Neuronal stem cell (in vitro differentiated cells): Measurements from ENCODE around the gene RPS2.

ENCODE experiments used
- DNase-seq: peaks from one replicate; pipeline ENCODE4 v3.0.0-alpha.2; 2013; ENCODE audit warnings: low spot score
- H2AFZ ChIP-seq: one replicate; pipeline ENCODE4 v1.6.1; 2013; ENCODE audit warnings: mild to moderate bottlenecking, low read length, inconsistent platforms
- H2AK5ac ChIP-seq: 2 replicates; pipeline ENCODE4 v1.6.1; 2013; ENCODE audit warnings: low read depth, mild to moderate bottlenecking, inconsistent platforms, low read length, moderate library complexity, mixed read lengths
- H2BK120ac ChIP-seq: 2 replicates; pipeline ENCODE4 v1.6.1; 2013; ENCODE audit warnings: low read depth, mild to moderate bottlenecking, inconsistent platforms, low read length, moderate library complexity, mixed read lengths
- H2BK12ac ChIP-seq: one replicate; pipeline ENCODE4 v1.6.1; 2013; ENCODE audit warnings: low read length, inconsistent platforms
- H2BK15ac ChIP-seq: 2 replicates; pipeline ENCODE4 v1.6.1; 2013; ENCODE audit warnings: mild to moderate bottlenecking, low read length, inconsistent platforms, mixed read lengths
- H2BK5ac ChIP-seq: one replicate; pipeline ENCODE4 v1.6.1; 2013; ENCODE audit warnings: inconsistent platforms, mild to moderate bottlenecking, low read length, moderate library complexity
- H3K14ac ChIP-seq: one replicate; pipeline ENCODE4 v1.6.1; 2013; ENCODE audit warnings: low read length, inconsistent platforms
- H3K18ac ChIP-seq: 2 replicates; pipeline ENCODE4 v1.6.1; 2013; ENCODE audit warnings: low read length, inconsistent platforms
- H3K23ac ChIP-seq: 2 replicates; pipeline ENCODE4 v1.6.1; 2013; ENCODE audit warnings: low read depth, mild to moderate bottlenecking, mixed read lengths, low read length, inconsistent platforms; ENCODE audit not compliant: poor library complexity
- H3K27ac ChIP-seq: replicated peaks from 3 replicates; pipeline ENCODE4 v1.5.1; 2013; ENCODE audit warnings: low read length, inconsistent platforms
- H3K27me3 ChIP-seq, 3 experiments: 2 replicates each; pipeline ENCODE4 v1.6.1; 2013; ENCODE audit warnings: low read length in 3 of 3, mild to moderate bottlenecking in 2 of 3, inconsistent platforms in 1 of 3, low read depth in 1 of 3, mixed read lengths in 1 of 3, moderate library complexity in 1 of 3; ENCODE audit not compliant: control insufficient read depth in 3 of 3, insufficient read depth in 3 of 3
- H3K36me3 ChIP-seq, 2 donors: replicated peaks in 1 of 2; 2 replicates each; pipeline ENCODE4 v1.6.1; 2013; ENCODE audit warnings: low read length in 2 of 2; ENCODE audit not compliant: control insufficient read depth in 2 of 2, insufficient read depth in 2 of 2
- H3K4ac ChIP-seq: 2 replicates; pipeline ENCODE4 v1.6.1; 2013; ENCODE audit warnings: inconsistent platforms, mild to moderate bottlenecking, low read length, moderate library complexity
- H3K4me1 ChIP-seq, 2 donors: 1 replicate in 1 of 2; 2 replicates in 1 of 2; pipeline ENCODE4 v1.6.1; 2013; ENCODE audit warnings: low read length in 2 of 2, low read depth in 1 of 2; ENCODE audit not compliant: control insufficient read depth in 2 of 2, insufficient read depth in 1 of 2
- H3K4me2 ChIP-seq: one replicate; pipeline ENCODE4 v1.6.1; 2013; ENCODE audit warnings: mild to moderate bottlenecking, low read length, inconsistent platforms; ENCODE audit not compliant: insufficient read depth, poor library complexity, severe bottlenecking
- H3K4me3 ChIP-seq, 2 donors: 2 replicates each; pipeline ENCODE4 v1.5.1; 2013; ENCODE audit warnings: low read length in 2 of 2, mild to moderate bottlenecking in 2 of 2, inconsistent platforms in 1 of 2, moderate library complexity in 1 of 2
- H3K79me1 ChIP-seq: one replicate; pipeline ENCODE4 v1.6.1; 2013; ENCODE audit warnings: low read depth, mild to moderate bottlenecking, inconsistent platforms, low read length, moderate library complexity
- H3K9ac ChIP-seq: one replicate; pipeline ENCODE4 v1.6.1; 2013; ENCODE audit warnings: mild to moderate bottlenecking, low read depth, low read length, inconsistent platforms; ENCODE audit not compliant: poor library complexity
- H3K9me3 ChIP-seq, 2 donors: replicated peaks in 1 of 2; 2 replicates each; pipeline versions ENCODE3 to v1.6.1; 2013; ENCODE audit warnings: low read length in 2 of 2, mild to moderate bottlenecking in 2 of 2, inconsistent platforms in 1 of 2, low read depth in 1 of 2, mixed read lengths in 1 of 2, moderate library complexity in 1 of 2; ENCODE audit not compliant: control insufficient read depth in 2 of 2, insufficient read depth in 1 of 2
- H4K8ac ChIP-seq: one replicate; pipeline ENCODE4 v1.6.1; 2013; ENCODE audit warnings: low read depth, mild to moderate bottlenecking, inconsistent platforms, low read length, moderate library complexity
- H4K91ac ChIP-seq: one replicate; pipeline ENCODE4 v1.6.1; 2013; ENCODE audit warnings: low read length, low read depth, mild to moderate bottlenecking, inconsistent platforms; ENCODE audit not compliant: poor library complexity
- WGBS, 2 donors: extraction: QIAGEN DNeasy Blood & Tissue Kit; methylation state at CpG; one replicate each; pipeline ENCODE4 v1.1.7; 2013; ENCODE audit warnings: missing lambda C conversion rate in 2 of 2, mixed read lengths in 1 of 2; ENCODE audit not compliant: insufficient read length in 2 of 2, insufficient replicate concordance in 1 of 2; ENCODE audit errors: extremely low coverage in 2 of 2; 5-methylcytosine and 5-hydroxymethylcytosine counted together

Gene RPS2

DNA sequence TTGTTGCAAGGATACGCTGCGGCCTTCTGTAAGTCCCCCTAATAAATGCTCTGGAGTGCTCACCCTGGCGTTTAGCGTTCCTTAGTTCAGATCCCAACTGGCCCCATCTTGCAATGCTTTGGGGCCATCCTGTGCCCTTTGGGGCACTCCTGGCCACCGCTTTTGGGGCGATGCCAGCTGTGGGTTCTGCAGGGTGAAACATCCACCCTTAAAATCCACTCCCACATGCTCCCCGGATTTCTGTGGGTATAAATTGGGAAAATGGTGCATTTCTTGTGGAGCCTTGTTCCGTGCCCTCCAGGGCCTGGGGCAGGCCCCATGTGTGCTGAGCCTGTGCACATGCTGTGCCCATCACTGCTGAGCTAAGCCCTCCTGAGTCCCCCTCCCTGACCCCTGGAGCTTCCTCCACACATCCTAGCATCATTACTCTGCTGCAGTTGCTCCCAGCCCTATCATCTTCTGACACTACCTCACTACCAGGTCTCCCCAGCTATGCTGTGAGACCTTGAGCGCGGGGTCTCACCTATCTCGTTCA lies 27.6 kb downstream of the RPS2 start:
- Histone ChIP-seq H2AK5ac (no peak overlapping the region), H2BK120ac (no peak overlapping the region), H3K14ac (no peak overlapping the region), H3K27ac (no peak overlapping the region), H3K4ac (no peak overlapping the region), H2AFZ (no peak overlapping the region), H3K4me2 (no peak overlapping the region), H3K27me3 (no peaks in the 10 kb centered on the region), H2BK15ac (no peak overlapping the region), H4K8ac (no peak overlapping the region), H3K23ac (no peak overlapping the region), H4K91ac (no peak overlapping the region), H3K79me1 (no peaks in the 10 kb centered on the region), H2BK12ac (no peak overlapping the region), H3K18ac (no peak overlapping the region), H3K4me1 (peaks cover 4 to 6% of the 10 kb centered on the region in 2 donors), H2BK5ac (no peak overlapping the region), H3K36me3 (peaks cover 13 to 30% of the 10 kb centered on the region in 2 donors), H3K9me3 (no peaks in the 10 kb centered on the region), H3K4me3 (no peak overlapping the region), H3K9ac (no peak overlapping the region)
- WGBS, 2 donors: no CpG with 5 or more reads among the region's 11 CpGs
- no peak for DNase-seq

DNA sequence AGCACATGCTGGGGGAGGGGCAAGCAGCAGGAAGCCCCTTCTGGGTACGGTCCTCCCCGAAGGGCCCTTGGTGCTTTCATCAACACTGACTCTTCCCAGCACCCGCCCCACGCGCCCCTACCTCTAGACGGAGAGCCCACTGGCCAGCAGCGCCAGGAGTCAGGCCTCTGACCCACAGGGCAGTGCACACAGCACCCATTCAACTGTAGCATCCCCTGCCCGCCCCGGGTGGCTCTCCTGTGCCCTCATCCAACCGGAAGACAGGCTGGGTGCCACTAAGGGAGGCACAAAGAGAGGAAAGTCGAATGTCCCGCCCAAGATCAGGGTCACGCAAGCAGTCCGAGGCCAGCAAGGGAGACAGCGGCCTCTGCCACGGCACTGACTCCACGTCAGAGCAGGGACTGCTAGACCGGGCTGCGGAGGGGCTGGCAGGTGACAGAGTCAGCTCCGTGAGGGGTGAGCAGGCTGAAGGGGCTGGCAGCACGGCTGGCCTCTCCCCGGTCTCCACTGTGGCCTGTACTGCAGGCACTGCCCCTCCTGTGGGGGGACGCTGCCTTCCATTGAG lies 31.4 kb downstream of the RPS2 start:
- peak overlapping the region; percentile 73 for H3K23ac ChIP-seq
- H3K9ac ChIP-seq: peak overlapping the region; percentile 77
- H3K27ac ChIP-seq: no peak overlapping the region
- no CpG with 5 or more reads among the region's 23 CpGs for WGBS, 2 donors
- peaks cover 3 to 9% of the 10 kb centered on the region in 2 donors for H3K36me3 ChIP-seq
- peak overlapping the region; percentile 72 for H2AFZ ChIP-seq
- H3K9me3 ChIP-seq: no peaks in the 10 kb centered on the region
- no peak overlapping the region for H4K8ac ChIP-seq
- H3K4me2 ChIP-seq: no peak overlapping the region
- H3K18ac ChIP-seq: peak overlapping the region; percentile 71
- H3K4me1 ChIP-seq: peaks cover 4 to 9% of the 10 kb centered on the region in 2 donors
- no peak overlapping the region for H3K4me3 ChIP-seq
- H3K27me3 ChIP-seq: peaks cover 0 to 7% (median 5%) of the 10 kb centered on the region in 3 experiments
- no peak overlapping the region for H2BK120ac ChIP-seq
- peak overlapping the region; percentile 99 for H2AK5ac ChIP-seq
- H3K79me1 ChIP-seq: no peaks in the 10 kb centered on the region
- H2BK12ac ChIP-seq: peak overlapping the region; percentile 97
- peak overlapping the region; percentile 94 for H3K14ac ChIP-seq
- no peak overlapping the region for H2BK5ac ChIP-seq
- no peak overlapping the region for H3K4ac ChIP-seq
- H4K91ac ChIP-seq: no peak overlapping the region
- DNase-seq: no peak
- H2BK15ac ChIP-seq: peak overlapping the region; percentile 91

DNA sequence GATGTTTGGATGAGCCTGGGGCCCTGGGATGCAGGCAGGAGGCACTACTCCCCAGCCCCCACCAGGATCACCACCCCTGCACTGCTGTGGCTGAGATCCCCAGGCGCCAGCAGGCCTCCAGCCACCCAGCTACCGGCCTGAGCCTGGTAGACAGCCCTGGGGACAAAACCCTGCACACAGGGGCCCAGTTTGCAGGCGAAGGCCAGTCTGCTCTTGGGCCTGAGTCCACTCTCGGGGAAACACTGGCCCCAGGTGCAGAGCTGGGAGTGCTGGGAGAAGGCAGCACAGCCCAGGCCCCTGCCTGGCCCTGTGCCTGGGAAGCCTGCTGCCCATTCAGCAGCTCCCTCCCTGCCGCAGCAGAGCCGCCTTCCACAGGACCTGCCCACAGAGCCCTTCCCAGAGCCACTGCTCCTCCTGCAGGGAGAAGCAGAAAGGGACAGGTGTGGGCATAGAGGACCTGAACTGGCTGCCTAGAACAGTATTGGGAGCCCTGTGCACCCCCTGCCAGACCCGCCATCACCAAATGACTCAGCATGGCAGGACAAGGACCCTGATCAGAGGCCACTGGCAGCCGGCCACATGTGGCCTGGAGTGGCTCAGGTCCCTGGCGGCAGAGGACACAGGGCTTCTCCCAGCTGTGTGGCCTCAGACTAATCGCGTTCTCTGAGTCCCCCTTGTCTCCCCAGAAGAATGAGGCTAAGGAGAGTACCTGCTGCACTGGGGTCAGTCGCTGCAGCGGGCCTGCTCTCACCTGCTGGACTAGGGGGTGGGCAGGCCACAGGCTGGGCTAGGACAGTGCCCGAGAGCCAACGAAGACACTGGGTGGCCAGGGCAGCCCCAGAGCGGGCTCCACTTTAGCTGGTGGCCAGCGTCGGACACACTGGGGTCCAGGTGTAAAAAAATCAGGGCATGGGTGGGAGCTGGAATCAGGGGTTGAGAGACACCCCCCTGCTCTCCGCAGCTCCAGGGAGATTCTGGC lies 32.3 kb downstream of the RPS2 start:
- Histone ChIP-seq H3K9ac (peak overlapping the region; percentile 44), H3K9me3 (no peaks in the 10 kb centered on the region), H2AK5ac (peak overlapping the region; percentile 99), H3K4me3 (no peak overlapping the region), H3K79me1 (no peaks in the 10 kb centered on the region), H3K4me2 (no peak overlapping the region), H3K23ac (peak overlapping the region; percentile 80), H3K27ac (no peak overlapping the region), H2AFZ (peak overlapping the region; percentile 72), H4K91ac (peak overlapping the region; percentile 53), H2BK120ac (no peak overlapping the region), H3K18ac (peak overlapping the region; percentile 89), H3K4me1 (peaks cover 4 to 9% of the 10 kb centered on the region in 2 donors), H3K36me3 (peaks cover 0 to 4% of the 10 kb centered on the region in 2 donors), H2BK12ac (peak overlapping the region; percentile 90), H3K4ac (peak overlapping the region; percentile 93), H2BK5ac (peak overlapping the region; percentile 75), H4K8ac (no peak overlapping the region), H3K14ac (peak overlapping the region; percentile 94), H2BK15ac (peak overlapping the region; percentile 85), H3K27me3 (peaks cover 0 to 8% (median 5%) of the 10 kb centered on the region in 3 experiments)
- WGBS, 2 donors: no CpG with 5 or more reads among the region's 19 CpGs
- DNase-seq: no peak

DNA sequence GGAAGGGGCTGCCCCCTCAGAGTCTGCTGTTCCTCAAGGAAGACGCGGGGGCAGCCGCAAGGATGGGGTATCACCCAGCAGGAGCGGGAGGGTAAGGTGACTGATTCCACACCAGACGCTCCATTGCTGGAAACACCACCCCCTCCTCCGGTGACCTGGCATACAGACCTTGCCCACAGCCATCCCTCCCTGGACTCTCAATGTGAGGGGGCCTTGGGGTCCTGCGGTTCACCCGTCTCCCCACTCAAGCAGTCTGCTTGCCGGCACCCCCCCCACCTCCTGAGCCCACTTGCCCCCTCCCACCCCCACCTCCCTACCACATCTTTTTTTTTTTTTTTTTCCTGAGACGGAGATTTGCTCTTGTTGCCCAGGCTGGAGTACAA lies 34.3 kb downstream of the RPS2 start:
- H3K4me3 ChIP-seq: no peak overlapping the region
- H3K27me3 ChIP-seq: peaks cover 0 to 22% (median 5%) of the 10 kb centered on the region in 3 experiments
- no peak overlapping the region for H3K9ac ChIP-seq
- no peak overlapping the region for H4K91ac ChIP-seq
- H4K8ac ChIP-seq: peak overlapping the region; percentile 17
- no CpG with 5 or more reads among the region's 10 CpGs for WGBS, 2 donors
- H3K4ac ChIP-seq: peak overlapping the region; percentile 99
- H3K9me3 ChIP-seq: no peaks in the 10 kb centered on the region
- H3K36me3 ChIP-seq: no peaks in the 10 kb centered on the region
- peak overlapping the region; percentile 56 for H3K14ac ChIP-seq
- peak overlapping the region; percentile 98 for H3K23ac ChIP-seq
- DNase-seq: no peak
- H2BK12ac ChIP-seq: peak overlapping the region; percentile 90
- peak overlapping the region; percentile 95 for H2AK5ac ChIP-seq
- H3K4me2 ChIP-seq: no peak overlapping the region
- H2BK120ac ChIP-seq: peak overlapping the region; percentile 76
- H3K18ac ChIP-seq: peak overlapping the region; percentile 95
- H3K27ac ChIP-seq: no peak overlapping the region
- no peak overlapping the region for H2BK5ac ChIP-seq
- H3K4me1 ChIP-seq: peaks cover 4 to 7% of the 10 kb centered on the region in 2 donors
- H2BK15ac ChIP-seq: peak overlapping the region; percentile 99
- no peaks in the 10 kb centered on the region for H3K79me1 ChIP-seq
- H2AFZ ChIP-seq: peak overlapping the region; percentile 96
